Upper lobe of left lung (tissue), 6 donors: ENCODE results near the gene PTCD3. TPM values are rescaled to one million over a fixed set of nuclear protein-coding genes. Genes with fewer than 3 reads are reported as not detected.
A peak's percentile ranks its signal among the peaks of the same experiment; 100 is the strongest.

Experiments used
- ATAC-seq, 2 donors: fragments of 200-7000 bp; cut with Tn5 transposase; one replicate each; pipeline ENCODE4 v1.9.1; 2022; ENCODE audit warnings: mild to moderate bottlenecking in 2 of 2, moderate library complexity in 2 of 2; ENCODE audit not compliant: low FRiP score in 2 of 2
- DNase-seq, 2 donors: peaks; one replicate each; pipeline ENCODE4 v3.0.0-alpha.2; 2019 to 2020
- H3K27ac ChIP-seq, 4 donors: fragments of 200-600 bp; sonication (generic); one replicate each; pipeline ENCODE4 v1.5.1; 2016 to 2019
- H3K27me3 ChIP-seq, 4 donors: fragments of 200-600 bp; sonication (generic); one replicate each; pipeline ENCODE4 v1.5.1; 2017 to 2019
- H3K36me3 ChIP-seq, 4 donors: fragments of 200-600 bp; sonication (generic); one replicate each; pipeline ENCODE4 v1.5.1; 2016 to 2019
- H3K4me1 ChIP-seq, 4 donors: fragments of 200-600 bp; sonication (generic); one replicate each; pipeline ENCODE4 v1.5.1; 2018 to 2019
- H3K4me3 ChIP-seq, 4 donors: fragments of 200-600 bp; sonication (generic); one replicate each; pipeline ENCODE4 v1.5.1; 2017 to 2019; ENCODE audit warnings: mild to moderate bottlenecking in 2 of 4, moderate library complexity in 1 of 4
- H3K9me3 ChIP-seq, 4 donors: fragments of 200-600 bp; sonication (generic); one replicate each; pipeline ENCODE4 v1.5.1; 2018 to 2019
- EP300 ChIP-seq, 4 donors: sonication (generic); formaldehyde crosslinking; IDR thresholded peaks; one replicate each; pipeline ENCODE4 v1.5.1; 2017; ENCODE audit warnings: antibody characterized with exemption in 4 of 4, control low read depth in 2 of 4
- POLR2A ChIP-seq, 4 donors: fragments of 450-650 bp; IDR thresholded peaks; one replicate each; pipeline ENCODE4 v1.5.1; 2016 to 2017; ENCODE audit warnings: antibody characterized with exemption in 4 of 4, mild to moderate bottlenecking in 2 of 4
- POLR2AphosphoS5 ChIP-seq, 2 donors: sonication (generic); formaldehyde crosslinking; IDR thresholded peaks; one replicate each; pipeline ENCODE4 v1.5.1; 2017; ENCODE audit warnings: antibody characterized with exemption in 2 of 2
- WGBS, 2 donors: methylation state at CpG; one replicate each; pipeline ENCODE4 v1.1.5; 2017 to 2018; 5-methylcytosine and 5-hydroxymethylcytosine counted together
- total RNA-seq, 6 donors: library from RNA; depleted of rRNA in 4 of 6; stranded (reverse); fragments of >200 nt in 4 of 6; gene quantifications; one replicate each; pipeline versions ENCODE4 v1.1.0 to v1.2.1, GENCODE V29; 2016 to 2021
- TF ChIP-seq, protein P1 (sequence below), 6 experiments: fragments of 450-650 bp in 4 of 6; fragments of 200-600 bp in 2 of 6; sonication (generic) in 2 of 6; IDR thresholded peaks; one replicate each; pipeline ENCODE4 v1.5.1; 2016 to 2019; ENCODE audit warnings: antibody characterized with exemption in 6 of 6
- donor health status: DM: no; HTN: no; CAD: no; lungs with moderate emphysema.
- donor health status: DM: no; HTN: yes; CAD: no; lungs with severe emphysema.

PTCD3 gene
- total RNA-seq, 6 donors from 2014 or later: 37.0 to 79.4 (median 64.3) TPM

DNA sequence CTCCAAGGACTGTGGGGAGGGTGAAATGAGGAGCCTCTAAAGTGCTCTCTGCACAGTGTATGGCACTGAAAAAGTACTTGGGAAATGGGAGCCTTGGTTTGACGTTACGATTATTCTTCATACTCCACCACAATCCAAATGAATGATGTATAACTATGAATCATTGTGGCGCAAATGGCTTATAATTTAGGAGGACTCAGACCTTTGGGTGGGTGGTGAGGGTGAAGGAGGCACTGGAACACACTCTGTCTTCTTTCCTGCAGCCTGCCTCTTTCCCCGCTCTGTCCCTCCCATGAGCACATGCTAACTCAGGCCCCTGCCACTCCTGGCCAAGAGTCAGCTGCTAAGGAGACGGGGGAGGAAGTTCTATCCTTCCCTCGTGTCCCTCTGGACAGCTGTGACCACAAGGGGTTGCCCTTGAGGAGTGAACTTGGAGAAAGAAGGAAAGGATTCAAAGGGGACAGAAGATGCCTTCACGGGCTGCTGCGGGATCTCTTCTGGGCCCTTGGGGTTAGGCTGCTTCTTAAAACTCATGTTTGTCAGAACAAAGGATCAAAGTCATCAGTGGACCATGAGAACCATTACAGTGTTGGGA is 36.8 kb upstream of the PTCD3 start:
- Histone ChIP-seq H3K4me3 (no peak overlapping the region), H3K27me3 (no peaks in the 10 kb centered on the region), H3K36me3 (peaks cover 5 to 69% (median 34%) of the 10 kb centered on the region in 4 donors), H3K27ac (no peak overlapping the region), H3K9me3 (no peaks in the 10 kb centered on the region), H3K4me1 (peaks cover 8 to 19% (median 14%) of the 10 kb centered on the region in 4 donors)
- DNase-seq: no peak
- TF ChIP-seq, protein P1, sequence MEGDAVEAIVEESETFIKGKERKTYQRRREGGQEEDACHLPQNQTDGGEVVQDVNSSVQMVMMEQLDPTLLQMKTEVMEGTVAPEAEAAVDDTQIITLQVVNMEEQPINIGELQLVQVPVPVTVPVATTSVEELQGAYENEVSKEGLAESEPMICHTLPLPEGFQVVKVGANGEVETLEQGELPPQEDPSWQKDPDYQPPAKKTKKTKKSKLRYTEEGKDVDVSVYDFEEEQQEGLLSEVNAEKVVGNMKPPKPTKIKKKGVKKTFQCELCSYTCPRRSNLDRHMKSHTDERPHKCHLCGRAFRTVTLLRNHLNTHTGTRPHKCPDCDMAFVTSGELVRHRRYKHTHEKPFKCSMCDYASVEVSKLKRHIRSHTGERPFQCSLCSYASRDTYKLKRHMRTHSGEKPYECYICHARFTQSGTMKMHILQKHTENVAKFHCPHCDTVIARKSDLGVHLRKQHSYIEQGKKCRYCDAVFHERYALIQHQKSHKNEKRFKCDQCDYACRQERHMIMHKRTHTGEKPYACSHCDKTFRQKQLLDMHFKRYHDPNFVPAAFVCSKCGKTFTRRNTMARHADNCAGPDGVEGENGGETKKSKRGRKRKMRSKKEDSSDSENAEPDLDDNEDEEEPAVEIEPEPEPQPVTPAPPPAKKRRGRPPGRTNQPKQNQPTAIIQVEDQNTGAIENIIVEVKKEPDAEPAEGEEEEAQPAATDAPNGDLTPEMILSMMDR (IDR thresholded peaks at IDR 0.05): no peak
- TF ChIP-seq POLR2A (IDR thresholded peaks at IDR 0.05): no peak
- TF ChIP-seq POLR2AphosphoS5 (IDR thresholded peaks at IDR 0.05): no peak
- no peak for TF ChIP-seq EP300 (IDR thresholded peaks at IDR 0.05)
- peak in 1 of 2 donors; percentile 14 for ATAC-seq
- 73 to 82% methylated on average over 8 of the region's 8 CpGs for WGBS, 2 donors

DNA sequence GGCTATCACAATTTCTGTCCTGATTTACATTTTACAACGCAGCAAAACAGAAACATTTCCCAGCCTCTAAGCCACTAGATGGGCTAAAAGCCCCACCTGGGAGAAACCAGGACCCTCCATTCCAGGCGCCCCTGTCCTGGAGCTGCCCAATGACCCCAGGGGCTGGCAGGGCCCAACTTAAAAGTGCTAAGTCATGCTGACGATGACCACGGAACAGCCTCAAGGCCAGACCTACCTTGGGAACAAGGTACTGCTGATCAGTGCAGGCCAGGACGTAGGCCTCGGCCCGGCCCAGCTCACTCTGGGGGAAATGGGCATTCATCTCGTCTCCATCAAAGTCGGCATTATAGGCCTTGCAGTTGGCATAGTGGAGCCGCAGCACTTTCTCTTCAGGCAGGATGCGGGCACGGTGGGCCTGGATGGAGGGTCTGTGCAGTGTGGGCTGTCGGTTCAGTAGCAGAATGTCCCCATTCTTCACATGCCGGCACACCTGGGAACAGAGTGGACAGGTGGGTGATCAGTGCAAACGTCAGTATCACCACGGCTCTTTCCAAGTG is 36.2 kb upstream of the PTCD3 start:
- H3K9me3 ChIP-seq: no peaks in the 10 kb centered on the region
- no peak overlapping the region for H3K4me3 ChIP-seq
- H3K4me1 ChIP-seq: peaks cover 8 to 19% (median 14%) of the 10 kb centered on the region in 4 donors
- TF ChIP-seq EP300 (IDR thresholded peaks at IDR 0.05) (no peak), POLR2AphosphoS5 (IDR thresholded peaks at IDR 0.05) (no peak), POLR2A (IDR thresholded peaks at IDR 0.05) (no peak)
- TF ChIP-seq, protein P1 (IDR thresholded peaks at IDR 0.05): no peak
- H3K27ac ChIP-seq: no peak overlapping the region
- DNase-seq: no peak
- 93 to 100% methylated on average over 8 to 14 of the region's 16 CpGs for WGBS, 2 donors
- H3K36me3 ChIP-seq: peaks cover 5 to 69% (median 34%) of the 10 kb centered on the region in 4 donors
- no peak for ATAC-seq
- no peaks in the 10 kb centered on the region for H3K27me3 ChIP-seq

DNA sequence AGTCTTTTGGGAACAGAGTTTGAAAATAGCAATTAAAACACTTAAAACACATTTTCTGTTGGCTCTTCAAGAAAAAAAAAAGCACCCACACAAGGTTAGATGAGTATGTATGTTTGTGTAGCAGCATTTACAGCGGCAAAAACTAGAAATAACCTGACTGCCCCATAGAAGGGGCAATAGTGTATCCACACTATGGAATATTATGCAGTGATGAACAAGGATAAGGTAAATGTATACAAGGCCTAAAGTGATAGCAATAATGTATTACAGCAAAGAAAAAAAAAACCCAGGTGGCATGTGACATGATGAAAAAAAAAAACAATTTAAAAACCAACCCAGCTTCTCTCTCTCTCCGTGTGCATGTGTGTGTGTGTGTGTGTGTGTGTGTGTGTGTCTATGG is 35.2 kb upstream of the PTCD3 start:
- DNase-seq: no peak
- no peak for ATAC-seq
- Histone ChIP-seq H3K36me3 (peaks cover 5 to 65% (median 30%) of the 10 kb centered on the region in 4 donors), H3K27ac (no peak overlapping the region), H3K4me1 (peaks cover 8 to 19% (median 14%) of the 10 kb centered on the region in 4 donors), H3K27me3 (no peaks in the 10 kb centered on the region), H3K9me3 (no peaks in the 10 kb centered on the region), H3K4me3 (no peak overlapping the region)
- 79 to 90% methylated on average over 2 of the region's 2 CpGs for WGBS, 2 donors
- TF ChIP-seq POLR2AphosphoS5 (IDR thresholded peaks at IDR 0.05) (no peak), EP300 (IDR thresholded peaks at IDR 0.05) (no peak), POLR2A (IDR thresholded peaks at IDR 0.05) (no peak)
- TF ChIP-seq, protein P1 (IDR thresholded peaks at IDR 0.05): no peak

DNA sequence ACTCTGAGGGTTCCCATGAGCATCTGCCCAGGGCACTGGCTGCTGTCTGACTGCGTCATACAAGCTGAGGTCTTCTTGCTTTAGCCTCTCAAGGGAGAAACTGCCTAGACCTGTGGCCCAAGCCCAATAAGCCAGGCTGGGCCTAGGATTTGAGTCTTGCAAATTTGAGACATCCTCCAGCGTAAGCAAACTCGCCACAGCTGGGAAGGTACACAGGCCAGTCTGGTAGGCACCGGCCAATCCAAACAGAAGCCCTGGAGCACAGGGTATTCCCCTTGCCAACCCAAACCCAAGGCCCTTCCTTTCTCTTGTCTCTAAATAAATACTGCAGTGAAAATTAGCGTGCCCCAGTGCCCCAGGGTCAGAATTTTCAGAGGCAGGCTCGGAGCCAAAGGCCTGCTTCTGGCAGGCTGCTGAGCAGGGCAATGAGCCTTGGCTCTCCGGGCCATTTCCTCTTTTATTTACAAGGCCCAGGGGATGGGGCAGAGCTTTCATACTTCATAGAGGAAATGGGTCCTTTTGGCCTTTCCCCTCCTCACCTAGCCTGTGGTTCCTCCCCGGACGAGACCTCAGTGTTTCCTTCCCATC is 33.7 kb upstream of the PTCD3 start:
- H3K4me3 ChIP-seq: no peak overlapping the region
- DNase-seq (peak in 1 of 2 donors; percentile 69), ATAC-seq (peak; percentile 49 to 76)
- no peaks in the 10 kb centered on the region for H3K9me3 ChIP-seq
- no peaks in the 10 kb centered on the region for H3K27me3 ChIP-seq
- H3K4me1 ChIP-seq: peaks cover 8 to 19% (median 14%) of the 10 kb centered on the region in 4 donors
- peaks cover 5 to 72% (median 37%) of the 10 kb centered on the region in 4 donors for H3K36me3 ChIP-seq
- WGBS, 2 donors: 26 to 29% methylated on average over 7 to 9 of the region's 9 CpGs
- H3K27ac ChIP-seq: peak overlapping the region; percentile 58 to 87 (median 69)
- TF ChIP-seq EP300 (IDR thresholded peaks at IDR 0.05) (no peak), POLR2A (IDR thresholded peaks at IDR 0.05) (no peak), POLR2AphosphoS5 (IDR thresholded peaks at IDR 0.05) (no peak)
- TF ChIP-seq, protein P1 (IDR thresholded peaks at IDR 0.05): no peak
